COR-L47 (cell line): ENCODE measurements around the gene CSTF3.
A peak's percentile ranks its signal among the peaks of the same experiment; 100 is the strongest.
"Not testable (repeated sequence)": the region's sequence is repeated elsewhere in the genome, so short reads cannot be mapped to it uniquely, and the experiment has no call there.

Experiments
- DNase-seq: peaks from one replicate; lab custom pipeline; 2025; lab: John Stamatoyannopoulos, UW

The CSTF3 gene

DNA sequence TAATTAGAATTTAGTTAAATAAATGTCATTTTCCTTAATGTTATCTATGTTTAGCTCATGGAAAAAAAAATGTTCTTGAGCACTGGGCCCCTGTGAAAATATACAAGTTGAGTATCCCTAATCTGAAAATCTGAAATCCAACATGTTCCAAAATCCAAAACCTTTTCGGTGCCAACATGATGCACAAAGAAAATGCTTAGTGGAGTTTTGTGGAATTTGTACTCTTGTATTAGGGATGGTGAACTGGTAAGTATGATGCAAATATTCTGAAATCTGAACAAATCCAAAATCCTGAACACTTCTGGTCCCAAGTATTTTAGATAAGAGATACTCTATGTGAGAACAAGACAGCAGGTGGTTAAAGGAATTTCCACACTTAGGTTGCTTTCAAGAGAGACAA is 77.4 kb downstream of the CSTF3 start:
- DNase-seq, result no peak

- no peak for DNase-seq
These were observed 88.8 kb downstream of the CSTF3 start for GRCh38 chr11:33072465-33072864.

DNA sequence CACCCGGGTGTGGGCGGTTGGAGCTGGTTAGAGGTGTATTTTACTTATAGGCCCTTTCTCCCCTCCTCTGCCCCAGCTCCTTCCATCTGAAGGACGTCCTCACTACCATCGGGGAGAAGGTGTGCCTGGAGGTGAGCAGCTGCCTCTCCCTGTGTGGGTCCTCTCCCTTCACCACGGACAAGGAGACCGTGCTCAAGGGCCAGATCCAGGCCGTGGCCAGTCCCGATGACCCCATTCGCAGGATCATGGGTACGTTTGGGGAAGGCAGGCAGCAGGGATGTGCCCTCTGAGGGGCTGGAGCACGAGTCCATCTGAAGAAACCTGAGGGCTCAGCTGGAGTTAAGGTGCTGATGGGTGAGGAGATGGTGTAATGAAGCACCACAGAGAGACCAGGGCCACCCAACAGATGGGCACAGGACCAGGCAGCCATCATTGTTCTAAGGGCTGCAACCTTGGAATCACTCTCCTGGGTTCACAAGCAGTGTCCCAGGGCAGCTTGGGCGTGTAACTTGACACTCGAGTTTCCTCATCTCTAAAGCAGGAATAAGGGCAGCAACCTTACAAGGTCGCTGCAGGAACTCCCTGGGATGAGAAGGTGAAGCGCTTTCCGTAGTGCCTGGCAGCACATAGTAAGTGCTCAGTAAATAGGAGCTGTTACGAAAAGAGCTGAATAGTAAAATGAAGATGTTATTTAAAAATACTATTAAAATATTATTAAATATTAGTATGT is 92.5 kb downstream of the CSTF3 start:
- no peak for DNase-seq

DNA sequence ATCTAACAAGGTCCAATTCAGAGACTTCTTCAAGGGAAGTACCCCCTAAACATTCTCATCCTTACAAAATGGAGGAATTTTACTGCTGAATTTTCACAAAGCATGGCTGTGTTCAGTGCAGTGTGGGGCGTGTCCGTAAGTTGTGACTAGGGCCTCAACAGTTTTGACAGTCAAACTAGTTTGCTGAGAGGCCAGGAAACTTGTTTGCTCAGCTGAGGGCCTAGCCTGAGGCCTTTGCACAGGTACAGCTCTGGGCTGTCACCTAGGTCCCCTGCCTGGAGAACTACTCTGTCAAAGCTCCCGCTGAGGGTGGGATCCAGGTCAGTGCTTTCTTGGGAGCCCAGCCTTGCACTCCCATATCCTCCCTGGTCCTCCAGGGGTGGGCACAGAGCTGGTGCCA is 94.0 kb downstream of the CSTF3 start:
- no peak for DNase-seq

DNA sequence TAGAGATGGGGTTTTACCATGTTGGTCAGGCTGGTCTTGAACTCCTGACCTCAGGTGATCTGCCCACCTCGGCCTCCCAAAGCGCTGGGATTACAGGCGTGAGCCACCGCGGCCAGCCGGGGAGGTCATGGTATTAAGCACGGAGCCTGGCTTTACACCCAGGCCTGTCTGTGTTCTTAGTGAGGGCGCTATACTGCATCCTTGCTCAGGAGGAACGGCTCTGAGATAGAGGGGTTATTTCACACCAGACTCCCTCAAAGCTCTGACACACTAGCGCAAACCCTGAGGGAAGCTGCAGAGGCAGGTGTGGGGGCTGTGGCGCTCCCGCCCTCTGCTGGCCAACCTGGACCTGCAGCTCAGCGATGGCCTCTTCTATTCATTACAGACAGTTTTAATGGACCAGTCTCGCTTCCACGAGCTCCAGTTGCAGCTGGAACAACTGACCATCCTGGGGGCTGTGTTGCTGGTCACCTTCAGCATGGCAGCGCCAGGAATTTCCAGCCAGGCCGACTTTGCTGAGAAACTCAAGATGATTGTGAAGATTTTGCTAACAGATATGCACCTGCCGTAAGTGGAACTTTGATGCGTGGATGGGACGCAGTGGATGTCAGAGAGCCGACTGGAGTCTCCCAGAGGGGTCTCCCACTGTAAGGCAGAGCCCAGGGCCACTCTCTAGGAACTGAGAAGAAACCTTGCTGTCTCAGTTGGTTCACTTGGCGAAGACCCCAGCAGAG is 95.7 kb downstream of the CSTF3 start:
- DNase-seq, result peak; percentile 24

GRCh38 chr11:33064866-33065265 is 96.4 kb downstream of the CSTF3 start:
- DNase-seq, result no peak

GRCh38 chr11:33064033-33064825 is 97.1 kb downstream of the CSTF3 start:
- DNase-seq, result no peak

DNA sequence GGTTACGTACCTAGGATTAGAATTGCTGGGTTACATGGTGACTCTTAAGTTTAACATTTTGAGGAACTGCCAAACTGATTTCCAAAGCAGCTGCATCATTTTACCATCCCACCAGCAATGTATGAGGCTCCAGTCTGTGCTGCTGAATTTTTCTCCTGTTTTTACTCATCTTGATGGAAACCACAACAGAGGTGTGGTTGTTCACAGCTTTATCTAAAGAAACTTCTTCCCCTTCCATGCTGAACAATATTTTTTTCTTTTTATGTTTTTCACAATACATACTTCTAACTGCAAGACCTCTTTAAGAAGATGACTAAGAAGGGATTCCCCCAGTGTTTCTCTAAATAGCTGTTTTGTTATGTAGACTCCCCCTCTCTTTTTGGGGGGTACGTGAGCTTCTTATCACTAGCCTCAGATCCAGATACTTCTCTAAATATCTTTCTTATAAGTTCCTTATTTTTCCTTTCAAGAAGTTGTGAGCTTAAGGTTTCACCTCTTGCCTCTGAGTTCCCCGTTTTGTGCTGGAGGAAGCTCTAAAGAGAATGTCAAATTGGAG is 97.9 kb downstream of the CSTF3 start:
- no peak for DNase-seq

GRCh38 chr11:33062137-33062536 is 99.1 kb downstream of the CSTF3 start:
- DNase-seq, result no peak

- peak; percentile 10 for DNase-seq
These were observed 101.0 kb downstream of the CSTF3 start for GRCh38 chr11:33060271-33060670.

DNA sequence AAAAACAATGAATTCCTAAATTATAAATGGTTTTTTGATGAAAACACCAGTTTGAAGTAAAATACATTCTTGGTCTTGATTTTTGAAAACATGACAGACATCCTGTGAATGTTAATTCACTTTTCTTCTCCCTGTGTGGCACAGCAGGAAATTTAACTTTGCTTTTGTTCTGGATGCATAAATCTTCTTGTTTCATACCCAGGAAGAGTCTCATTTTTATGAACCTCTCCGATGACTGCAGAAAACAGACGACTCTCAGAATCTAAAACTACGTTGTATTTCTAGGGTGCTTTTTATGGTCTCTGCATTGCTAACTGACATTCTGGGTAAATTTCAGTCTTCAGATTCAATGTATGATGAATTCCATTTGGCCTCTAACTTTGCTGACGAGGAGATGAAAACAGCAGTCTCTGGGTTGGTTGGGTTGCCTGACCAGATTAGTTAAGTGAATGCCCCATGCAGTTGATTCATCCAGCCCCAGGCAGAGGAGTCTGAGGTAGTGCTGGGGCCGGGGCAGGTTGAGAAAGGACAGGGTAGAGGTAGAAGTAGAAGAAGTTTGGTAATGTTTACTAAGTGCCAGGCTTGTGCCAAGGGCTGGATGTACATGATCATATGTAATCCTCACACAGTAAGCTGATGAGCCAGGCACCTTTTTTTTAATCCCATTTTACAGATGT is 101.8 kb downstream of the CSTF3 start:
- no peak for DNase-seq

DNA sequence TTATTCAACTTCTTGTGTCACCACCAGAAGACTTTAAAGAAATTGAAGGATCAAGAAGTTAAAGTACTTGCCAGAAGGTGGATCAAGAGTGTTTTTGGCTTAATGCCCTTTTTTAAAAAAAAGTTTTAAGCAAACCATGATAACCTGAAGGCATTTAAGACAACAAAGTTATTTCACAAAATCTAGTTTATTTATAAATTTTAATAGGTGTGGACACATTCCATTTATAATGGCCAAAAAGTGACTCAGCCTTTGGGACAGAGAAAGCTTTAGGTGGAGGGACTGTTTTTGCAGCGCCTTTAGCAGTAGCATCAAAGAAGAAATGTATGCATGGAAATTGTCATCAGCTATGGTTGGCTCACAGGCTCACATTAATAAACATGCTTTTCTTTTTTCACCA is 104.0 kb downstream of the CSTF3 start:
- DNase-seq, result no peak

GRCh38 chr11:33055375-33055774 is 105.9 kb downstream of the CSTF3 start:
- no peak for DNase-seq

DNA sequence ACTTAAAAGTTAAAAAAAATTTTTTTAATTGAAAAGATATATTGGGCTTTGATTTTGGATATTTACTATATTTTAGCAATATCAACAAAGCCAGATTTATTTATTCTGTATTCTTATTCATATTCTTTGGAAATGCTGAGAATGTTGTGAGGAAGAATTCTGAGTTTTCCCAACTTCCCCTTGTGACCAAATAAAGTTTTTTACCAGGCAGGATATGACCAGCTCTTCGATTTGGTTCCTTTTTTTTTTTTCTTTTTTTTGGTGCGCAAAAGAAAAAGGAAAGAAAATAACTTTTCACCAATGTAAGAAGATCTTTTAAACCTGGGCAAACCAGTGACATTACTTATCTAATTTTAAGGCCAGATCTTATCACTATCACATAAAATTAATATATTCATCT is 109.0 kb downstream of the CSTF3 start:
- no peak for DNase-seq

- not testable (repeated sequence) for DNase-seq
These were observed 111.5 kb downstream of the CSTF3 start for GRCh38 chr11:33049565-33050408.

GRCh38 chr11:33048701-33049100 is 112.6 kb downstream of the CSTF3 start:
- not testable (repeated sequence) for DNase-seq

DNA sequence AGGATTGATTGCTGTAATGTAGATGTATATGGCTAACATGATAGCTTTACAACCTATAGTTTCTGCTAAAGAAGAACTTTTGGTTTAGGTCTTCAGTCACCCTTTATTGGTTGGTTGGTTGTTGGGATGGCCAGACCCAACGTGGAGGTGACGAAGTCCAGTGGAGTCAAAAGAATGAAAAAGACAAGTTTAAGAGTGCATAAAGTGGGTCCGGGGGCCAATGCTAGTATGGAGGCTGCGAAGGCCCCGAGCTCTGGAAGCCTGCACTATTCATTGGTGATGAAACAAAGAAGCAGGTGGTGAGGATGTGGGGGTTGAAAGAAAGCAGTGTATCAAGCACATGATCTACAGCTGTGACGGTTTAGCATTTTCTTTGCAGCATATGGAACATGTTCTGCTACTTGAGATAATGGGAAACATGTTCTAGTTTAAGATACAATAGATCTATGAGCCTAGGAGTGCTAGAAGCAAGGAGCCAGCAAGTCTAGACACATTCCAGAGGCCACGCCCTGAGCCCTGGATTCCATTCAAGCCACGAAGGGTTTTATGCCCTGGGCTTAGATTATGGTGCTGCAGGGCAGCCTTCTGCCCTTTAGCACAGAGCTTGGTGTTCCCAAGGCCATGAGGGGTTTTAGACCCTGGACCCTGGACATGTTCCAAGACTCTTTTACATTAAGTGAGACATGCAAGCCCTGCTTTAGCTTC is 115.6 kb downstream of the CSTF3 start:
- DNase-seq, result no peak

GRCh38 chr11:33044285-33044756 is 117.0 kb downstream of the CSTF3 start:
- no peak for DNase-seq

GRCh38 chr11:33043221-33043830 is 118.0 kb downstream of the CSTF3 start:
- no peak for DNase-seq
